HG03575 (cell line): ENCODE measurements around the gene ALDOA.

Experiments used
- ATAC-seq: cut with Tn5 transposase; IDR thresholded peaks from one replicate; pipeline ENCODE4 v1.9.1; 2021; ENCODE audit not compliant: unreplicated experiment, insufficient number of reproducible peaks, low FRiP score; ENCODE audit errors: extremely low read depth

The ALDOA gene

GRCh38 chr16:30066761-30067583 lies 1.4 kb downstream of the ALDOA start:
- no peak for ATAC-seq

- ATAC-seq = no peak
Observed at GRCh38 chr16:30067584-30067916, 2.0 kb downstream of the ALDOA start.

- no peak for ATAC-seq
Observed at GRCh38 chr16:30068333-30068732, 2.8 kb downstream of the ALDOA start.

GRCh38 chr16:30068750-30069610 lies 3.4 kb downstream of the ALDOA start:
- no peak for ATAC-seq

- ATAC-seq = no peak
Observed at GRCh38 chr16:30069611-30070462, 4.3 kb downstream of the ALDOA start.

GRCh38 chr16:30070490-30070889 lies 4.9 kb downstream of the ALDOA start:
- no peak for ATAC-seq

- no peak for ATAC-seq
Observed at GRCh38 chr16:30075503-30076275, 10.1 kb downstream of the ALDOA start, which contains the start of gene PPP4C. TSS of gene PPP4C (plus strand) at chr16:30075994. CDS start at chr16:30076378, 384 bp downstream.

GRCh38 chr16:30076276-30076791 lies 10.8 kb downstream of the ALDOA start:
- no peak for ATAC-seq

GRCh38 chr16:30077656-30078055 lies 12.1 kb downstream of the ALDOA start:
- no peak for ATAC-seq

GRCh38 chr16:30078744-30079143 lies 13.2 kb downstream of the ALDOA start:
- ATAC-seq = no peak

- no peak for ATAC-seq
Observed at GRCh38 chr16:30079480-30079879, 13.9 kb downstream of the ALDOA start.

GRCh38 chr16:30082545-30083090 lies 17.1 kb downstream of the ALDOA start:
- ATAC-seq = no peak

GRCh38 chr16:30083216-30084055 lies 17.9 kb downstream of the ALDOA start:
- ATAC-seq = no peak

- no peak for ATAC-seq
Observed at GRCh38 chr16:30084096-30084815, 18.7 kb downstream of the ALDOA start.

GRCh38 chr16:30084816-30085159 lies 19.2 kb downstream of the ALDOA start:
- no peak for ATAC-seq

- no peak for ATAC-seq
Observed at GRCh38 chr16:30085247-30085646, 19.7 kb downstream of the ALDOA start.

GRCh38 chr16:30085820-30086219 lies 20.3 kb downstream of the ALDOA start:
- ATAC-seq = no peak
